K562 (cell line): ENCODE measurements around the gene ILF3. TPM values are rescaled to one million over a fixed set of nuclear protein-coding genes. Genes with fewer than 3 reads are reported as not detected.
A peak's percentile ranks its signal among the peaks of the same experiment; 100 is the strongest.

Source experiments
- CHD4 ChIP-seq: fragments of 200-600 bp; sonication (generic); IDR thresholded peaks from 3 replicates; pipeline ENCODE4 v1.6.1; 2012; ENCODE audit warnings: low read depth, mild to moderate bottlenecking, mixed read lengths, low read length, inconsistent platforms; ENCODE audit not compliant: insufficient read depth, insufficient replicate concordance, poor library complexity, severe bottlenecking
- CREBBP ChIP-seq: IDR thresholded peaks from one replicate; pipeline ENCODE4 v1.6.1; 2012; ENCODE audit warnings: low read depth, mild to moderate bottlenecking, control low read depth, inconsistent platforms, low read length
- DDX20 ChIP-seq: fragments of 450-650 bp; IDR thresholded peaks from 2 replicates; pipeline ENCODE4 v1.6.1; 2016; ENCODE audit warnings: missing genetic modification characterization, low read depth, mild to moderate bottlenecking, missing compliant biosample characterization, moderate library complexity
- ERF ChIP-seq: fragments of 450-650 bp; formaldehyde crosslinking; IDR thresholded peaks from 2 replicates; pipeline ENCODE4 v1.4.0; 2020; ENCODE audit warnings: mild to moderate bottlenecking, mixed read lengths
- FOSL1 ChIP-seq: fragments of 200-800 bp; sonication (Bioruptor generic); conservative IDR thresholded peaks from 2 replicates; pipeline ENCODE4 v1.6.1; 2016; ENCODE audit warnings: missing genetic modification characterization, missing compliant biosample characterization
- HNRNPLL ChIP-seq: fragments of 200-400 bp; formaldehyde crosslinking; IDR thresholded peaks from 2 replicates; pipeline ENCODE4 v1.6.1; 2017; ENCODE audit warnings: low read length, low read depth, mild to moderate bottlenecking; ENCODE audit not compliant: poor library complexity, severe bottlenecking
- JUND ChIP-seq, 2 experiments: IDR thresholded peaks; 2 replicates in 1 of 2; 3 replicates in 1 of 2; pipeline ENCODE4 v1.6.1; 2011; ENCODE audit warnings: borderline replicate concordance in 2 of 2, low read depth in 2 of 2, low read length in 2 of 2, improper control_type of control experiment in 1 of 2, missing biosample characterization in 1 of 2, missing genetic modification characterization in 1 of 2, missing genetic modification reagents in 1 of 2
- NCOA4 ChIP-seq: fragments of 450-650 bp; IDR thresholded peaks from 2 replicates; pipeline ENCODE4 v1.6.1; 2018; ENCODE audit warnings: mild to moderate bottlenecking; ENCODE audit not compliant: partially characterized antibody
- NELFE ChIP-seq: IDR thresholded peaks from 2 replicates; pipeline ENCODE4 v1.6.1; 2011; ENCODE audit warnings: mild to moderate bottlenecking; ENCODE audit not compliant: insufficient read depth, insufficient read length
- POLR2AphosphoS5 ChIP-seq: IDR thresholded peaks from 2 replicates; pipeline ENCODE4 v1.6.1; 2011; ENCODE audit warnings: mild to moderate bottlenecking, low read depth, low read length, moderate library complexity; ENCODE audit not compliant: control insufficient read depth, insufficient read depth
- POLR2G ChIP-seq: fragments of 200-400 bp; formaldehyde crosslinking; IDR thresholded peaks from 2 replicates; pipeline ENCODE4 v1.6.1; 2017; ENCODE audit warnings: low read depth, mild to moderate bottlenecking, antibody characterized with exemption, low read length, moderate library complexity
- RFX1 ChIP-seq: fragments of 450-650 bp; IDR thresholded peaks from 2 replicates; pipeline ENCODE4 v1.6.1; 2016; ENCODE audit warnings: mild to moderate bottlenecking, moderate library complexity
- RNF2 ChIP-seq: sonication (generic); IDR thresholded peaks from 2 replicates; pipeline ENCODE4 v1.6.1; 2016
- SMAD3 ChIP-seq: fragments of 450-650 bp; formaldehyde crosslinking; conservative IDR thresholded peaks from 2 replicates; pipeline ENCODE4 v1.4.0; 2020; ENCODE audit warnings: mild to moderate bottlenecking
- SPI1 ChIP-seq: IDR thresholded peaks from 2 replicates; pipeline ENCODE4 v1.6.1; 2011; ENCODE audit warnings: low read depth, low read length, control low read depth, borderline replicate concordance
- TAF7 ChIP-seq: fragments of 450-650 bp; IDR thresholded peaks from 2 replicates; pipeline ENCODE4 v1.6.1; 2016; ENCODE audit warnings: missing genetic modification characterization, missing compliant biosample characterization
- U2AF1 ChIP-seq: fragments of 200-400 bp; formaldehyde crosslinking; optimal IDR thresholded peaks from 2 replicates; pipeline ENCODE3; 2017; ENCODE audit warnings: mild to moderate bottlenecking, low read depth, low read length, moderate library complexity
- ZBTB33 ChIP-seq: sonication (generic); formaldehyde crosslinking; IDR thresholded peaks from 2 replicates; pipeline ENCODE4 v1.8.1; 2023; ENCODE audit warnings: mild to moderate bottlenecking, missing genetic modification reagents
- ZC3H8 ChIP-seq: fragments of 450-650 bp; IDR thresholded peaks from 2 replicates; pipeline ENCODE4 v1.6.1; 2017
- ZNF23 ChIP-seq: fragments of 250-450 bp; sonication (Bioruptor Pico); IDR thresholded peaks from 2 replicates; pipeline ENCODE4 v1.4.0; 2020; ENCODE audit warnings: mild to moderate bottlenecking
- ZNF282 ChIP-seq: sonication (generic); formaldehyde crosslinking; IDR thresholded peaks from 2 replicates; pipeline ENCODE4 v1.8.1; 2023; ENCODE audit warnings: missing genetic modification reagents
- ZNF584 ChIP-seq: fragments of 200-800 bp; sonication (Bioruptor generic); IDR thresholded peaks from 2 replicates; pipeline ENCODE4 v1.6.1; 2016; ENCODE audit warnings: low read depth, mild to moderate bottlenecking, missing genetic modification characterization, missing compliant biosample characterization
- ZZZ3 ChIP-seq: fragments of 450-650 bp; IDR thresholded peaks from 2 replicates; pipeline ENCODE4 v1.6.1; 2016; ENCODE audit warnings: antibody characterized with exemption, mild to moderate bottlenecking, moderate library complexity
- polyA plus RNA-seq, 8 experiments: library from polyadenylated mRNA; depleted of rRNA in 4 of 8; stranded (reverse) in 5 of 8; unstranded in 3 of 8; fragments of >200 nt; fragmentation: Nextera tagmentation in 2 of 8; fragmentation: Illumina TruSeq in 1 of 8; extraction: Ambion mirVana in 2 of 8; extraction: Trizol in 1 of 8; gene quantifications; 2 replicates each; pipeline versions ENCODE4 v1.2.1 to v1.2.3, GENCODE V29; 2011 to 2014; ENCODE audit warnings: inconsistent platforms in 1 of 8, missing spikeins in 1 of 8
- total RNA-seq, 7 experiments: library from RNA; depleted of rRNA in 6 of 7; stranded (reverse); fragments of >200 nt in 6 of 7; fragmentation: Illumina TruSeq in 2 of 7; extraction: Trizol in 2 of 7; gene quantifications; 2 replicates each; pipeline versions ENCODE4 v1.2.1 to v1.2.3, GENCODE V29; 2011 to 2021; ENCODE audit warnings: low replicate concordance in 1 of 7
- TF ChIP-seq, protein P1 (sequence below): IDR thresholded peaks from 2 replicates; pipeline ENCODE4 v1.6.1; 2014; ENCODE audit warnings: antibody characterized with exemption

The ILF3 gene
- total and polyA plus RNA-seq, 9 of the 15 experiments (the other 6 are each of a cell fraction or from before 2014, with no cell fraction given): 26.0 to 453 (median 175) TPM

DNA sequence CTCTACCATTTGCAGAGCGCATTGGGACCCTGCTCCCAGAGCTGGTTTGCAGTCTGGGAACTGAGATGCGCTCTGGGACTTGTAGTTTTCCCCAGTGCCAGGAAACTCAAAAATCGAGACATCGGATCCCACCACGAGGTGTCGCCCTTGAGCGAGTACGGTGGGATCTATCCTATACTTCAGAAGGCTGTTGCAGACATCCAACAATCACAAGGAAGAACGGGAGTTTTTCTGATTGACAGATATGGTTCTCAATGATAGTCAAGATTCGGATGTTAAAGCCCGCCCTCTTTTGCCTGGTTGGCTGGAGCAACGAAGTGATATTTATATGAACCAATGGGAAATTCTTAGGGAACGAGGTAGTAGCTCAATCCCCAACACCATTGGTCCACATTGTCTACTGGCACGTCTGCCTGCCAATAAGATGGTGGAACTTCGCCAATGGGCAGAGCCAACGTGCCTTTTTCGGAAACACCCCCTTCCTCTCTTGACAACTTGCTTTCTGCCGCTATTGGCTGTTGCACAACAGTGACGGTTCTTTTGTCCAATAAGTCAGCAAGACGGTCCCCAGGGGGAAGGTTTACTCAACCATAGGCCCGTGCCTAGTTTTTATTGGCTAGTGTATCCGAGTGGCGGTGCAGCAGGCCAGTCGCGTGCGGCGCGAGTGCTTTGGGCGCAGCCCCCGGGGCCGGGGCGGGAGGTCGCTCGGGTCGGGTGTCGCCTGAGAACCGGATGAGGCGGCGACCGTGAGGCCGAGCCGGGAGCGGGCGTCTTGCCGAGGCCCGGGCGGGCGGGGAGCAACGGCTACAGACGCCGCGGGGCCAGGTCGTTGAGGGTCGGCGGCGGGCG lies 63.4 kb downstream of the ILF3 start, which contains the start of gene DNM2 (continued):
- TF ChIP-seq ZNF282 (no peak), POLR2AphosphoS5 (peak; percentile 56; the same call in 1 of the 2 replicates), SMAD3 (CRISPR knock-in tag) (0 out of 2 replicates have a peak, but pooled peaks have one; percentile 33), ZZZ3 (0 out of 2 replicates have a peak, but pooled peaks have one; percentile 46), TAF7 (tag) (no peak), FOSL1 (tag) (peak; percentile 46; the same call in 1 of the 2 replicates), ZNF23 (no peak), RFX1 (peak; percentile 82), U2AF1 (no peak), HNRNPLL (no peak), CHD4 (no peak), ZNF584 (CRISPR knock-in tag) (no peak), RNF2 (peak; percentile 78; the same call in 1 of the 2 replicates), SPI1 (peak; percentile 61; the same call in 1 of the 2 replicates), ZC3H8 (no peak), NELFE (no peak), JUND (IDR thresholded peaks at IDR 0.05; ENCODE audit: borderline replicate concordance, low read depth, low read length) (peak; percentile 60), JUND (tag; IDR thresholded peaks at IDR 0.05; ENCODE audit: borderline replicate concordance, low read depth, low read length) (peak; percentile 32; the same call in 1 of the 3 replicates), POLR2G (peak; percentile 95), CREBBP (no peak), NCOA4 (no peak), DDX20 (no peak), ZBTB33 (CRISPR knock-in tag) (peak; percentile 93), ERF (CRISPR knock-in tag) (0 out of 2 replicates have a peak, but pooled peaks have one; percentile 24)
- TF ChIP-seq, protein P1, sequence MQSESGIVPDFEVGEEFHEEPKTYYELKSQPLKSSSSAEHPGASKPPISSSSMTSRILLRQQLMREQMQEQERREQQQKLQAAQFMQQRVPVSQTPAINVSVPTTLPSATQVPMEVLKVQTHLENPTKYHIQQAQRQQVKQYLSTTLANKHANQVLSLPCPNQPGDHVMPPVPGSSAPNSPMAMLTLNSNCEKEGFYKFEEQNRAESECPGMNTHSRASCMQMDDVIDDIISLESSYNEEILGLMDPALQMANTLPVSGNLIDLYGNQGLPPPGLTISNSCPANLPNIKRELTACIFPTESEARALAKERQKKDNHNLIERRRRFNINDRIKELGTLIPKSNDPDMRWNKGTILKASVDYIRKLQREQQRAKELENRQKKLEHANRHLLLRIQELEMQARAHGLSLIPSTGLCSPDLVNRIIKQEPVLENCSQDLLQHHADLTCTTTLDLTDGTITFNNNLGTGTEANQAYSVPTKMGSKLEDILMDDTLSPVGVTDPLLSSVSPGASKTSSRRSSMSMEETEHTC: no peak
